BJ (cell line): ENCODE data around the gene HCN3. TPM values are rescaled to one million over a fixed set of nuclear protein-coding genes. Genes with fewer than 3 reads are reported as not detected.

ENCODE experiments used
- CTCF ChIA-PET: fragments of 350-600 bp; formaldehyde crosslinking; extraction: SDS; loops from one replicate; lab custom pipeline; 2021; ENCODE audit warnings: antibody characterized with exemption, inconsistent platforms; lab: Yijun Ruan, JAX
- POLR2A ChIA-PET: fragments of 300-600 bp; sonication (Branson Sonifier 250); formaldehyde crosslinking; extraction: SDS; loops from one replicate; lab custom pipeline; 2021; ENCODE audit warnings: antibody characterized with exemption; lab: Charles Lee
- DNase-seq: peaks from one replicate; pipeline ENCODE4 v3.0.0-alpha.2; 2011; ENCODE audit warnings: low read depth
- H3K27me3 ChIP-seq: 2 replicates; pipeline ENCODE4 v1.6.0; 2011; ENCODE audit warnings: low read length; ENCODE audit not compliant: control insufficient read depth, insufficient read depth
- H3K36me3 ChIP-seq: 2 replicates; pipeline ENCODE4 v1.5.1; 2011; ENCODE audit warnings: low read length; ENCODE audit not compliant: control insufficient read depth, insufficient read depth
- H3K4me3 ChIP-seq: 2 replicates; pipeline ENCODE4 v1.5.1; 2011; ENCODE audit warnings: low read depth, mild to moderate bottlenecking, control low read depth, low read length
- polyA plus RNA-seq: library from polyadenylated mRNA; depleted of rRNA; stranded (reverse); fragments of >200 nt; gene quantifications from 2 replicates; pipeline ENCODE4 v1.2.3, GENCODE V29; 2011
- TF ChIP-seq, protein P1 (sequence below): IDR thresholded peaks from 2 replicates; pipeline ENCODE4 v1.5.1; 2011; ENCODE audit warnings: low read depth, mild to moderate bottlenecking, control low read depth, inconsistent platforms, low read length, moderate library complexity; ENCODE audit not compliant: insufficient read depth

Gene HCN3
- polyA plus RNA-seq, 1 experiment = 4.0 TPM

DNA sequence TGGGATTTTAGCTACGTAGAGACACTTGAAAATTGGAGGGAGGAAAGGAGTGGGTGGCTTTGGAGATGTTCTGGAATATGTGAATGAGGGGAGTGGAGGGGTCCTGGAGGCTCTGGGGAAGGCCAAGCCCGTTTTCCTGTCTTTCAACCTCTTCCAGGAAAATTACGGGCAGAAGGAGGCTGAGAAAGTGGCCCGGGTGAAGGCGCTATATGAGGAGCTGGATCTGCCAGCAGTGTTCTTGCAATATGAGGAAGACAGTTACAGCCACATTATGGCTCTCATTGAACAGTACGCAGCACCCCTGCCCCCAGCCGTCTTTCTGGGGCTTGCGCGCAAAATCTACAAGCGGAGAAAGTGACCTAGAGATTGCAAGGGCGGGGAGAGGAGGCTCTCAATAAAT, 43.0 kb downstream of the HCN3 start:
- CTCF ChIA-PET = interaction anchor here (0.7 to 1.0 kb wide), 2 partner anchors 69 to 283 kb away, joined by 3 read pairs; no protein-coding TSS in a partner anchor
- POLR2A ChIA-PET = no interaction called here
- no peaks in the 10 kb centered on the region for H3K27me3 ChIP-seq
- DNase-seq = no peak
- peak overlapping the region; percentile 59 for H3K4me3 ChIP-seq
- TF ChIP-seq, protein P1, sequence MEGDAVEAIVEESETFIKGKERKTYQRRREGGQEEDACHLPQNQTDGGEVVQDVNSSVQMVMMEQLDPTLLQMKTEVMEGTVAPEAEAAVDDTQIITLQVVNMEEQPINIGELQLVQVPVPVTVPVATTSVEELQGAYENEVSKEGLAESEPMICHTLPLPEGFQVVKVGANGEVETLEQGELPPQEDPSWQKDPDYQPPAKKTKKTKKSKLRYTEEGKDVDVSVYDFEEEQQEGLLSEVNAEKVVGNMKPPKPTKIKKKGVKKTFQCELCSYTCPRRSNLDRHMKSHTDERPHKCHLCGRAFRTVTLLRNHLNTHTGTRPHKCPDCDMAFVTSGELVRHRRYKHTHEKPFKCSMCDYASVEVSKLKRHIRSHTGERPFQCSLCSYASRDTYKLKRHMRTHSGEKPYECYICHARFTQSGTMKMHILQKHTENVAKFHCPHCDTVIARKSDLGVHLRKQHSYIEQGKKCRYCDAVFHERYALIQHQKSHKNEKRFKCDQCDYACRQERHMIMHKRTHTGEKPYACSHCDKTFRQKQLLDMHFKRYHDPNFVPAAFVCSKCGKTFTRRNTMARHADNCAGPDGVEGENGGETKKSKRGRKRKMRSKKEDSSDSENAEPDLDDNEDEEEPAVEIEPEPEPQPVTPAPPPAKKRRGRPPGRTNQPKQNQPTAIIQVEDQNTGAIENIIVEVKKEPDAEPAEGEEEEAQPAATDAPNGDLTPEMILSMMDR = no peak
- 0 out of 2 replicates have a peak, but pooled peaks cover 1% of the 10 kb centered on the region for H3K36me3 ChIP-seq

DNA sequence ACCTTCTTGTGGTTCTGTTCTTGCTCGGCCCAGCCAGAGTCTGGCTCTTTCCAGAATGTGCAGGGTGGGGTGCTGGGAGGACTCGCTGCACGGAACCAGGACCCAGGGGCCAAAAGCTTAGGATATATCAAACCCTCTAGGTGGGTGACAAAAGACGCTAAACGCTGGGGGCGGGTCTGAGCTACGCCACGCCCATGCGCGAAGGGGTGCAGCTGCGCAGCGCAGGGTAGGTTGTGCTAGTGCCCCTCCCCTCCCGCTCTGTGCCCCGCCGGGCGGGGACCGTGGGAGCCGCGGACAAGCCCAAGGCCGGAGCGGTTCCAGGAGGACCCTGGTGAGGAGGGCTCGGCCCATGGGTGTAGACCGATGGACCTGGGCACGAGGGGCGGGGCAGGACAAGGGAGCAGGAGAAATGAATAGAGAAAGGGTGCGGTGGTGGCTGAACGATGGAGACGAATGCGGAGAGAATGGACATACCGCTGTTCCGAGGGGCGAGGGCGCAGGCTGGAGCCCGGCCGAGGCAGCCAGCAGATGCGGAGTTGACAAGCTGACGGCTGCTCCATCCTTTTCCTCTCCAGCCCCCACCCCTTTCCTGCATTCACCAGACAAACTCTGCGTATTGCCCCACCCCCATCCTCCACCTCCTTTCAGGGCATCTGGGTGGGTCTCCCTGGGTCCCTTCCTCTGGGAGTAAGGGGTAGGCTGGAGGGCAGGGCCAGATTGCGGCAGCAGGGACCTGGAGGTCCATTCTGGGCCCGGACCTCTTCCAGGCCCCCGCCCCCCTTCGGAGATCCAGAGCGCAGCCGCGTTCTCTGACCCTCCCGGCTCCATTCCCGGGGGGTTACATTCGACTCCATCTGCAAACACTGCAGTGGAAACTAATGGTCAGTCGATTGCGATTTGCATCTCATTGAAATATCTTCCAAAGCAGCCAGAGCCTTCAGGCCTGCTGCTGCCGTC, 43.7 kb downstream of the HCN3 start, which contains the start of gene RUSC1:
TSS of gene RUSC1 (plus strand) at position 234 of the 957 bp plus-strand sequence. CDS start 880 bp downstream, outside the sequence.
- Histone ChIP-seq H3K4me3 (peak within 1 kb of the TSS; percentile 59), H3K27me3 (no peaks in the 10 kb centered on the region), H3K36me3 (0 out of 2 replicates have a peak, but pooled peaks cover 1% of the 10 kb centered on the region)
- no peak for DNase-seq
- POLR2A ChIA-PET = no interaction called here
- CTCF ChIA-PET = interaction anchor here (0.7 to 4.3 kb wide), 7 partner anchors 28 to 282 kb away, joined by 3 to 54 read pairs (median 4); partner anchors contain the start of gene ENTREP3
- TF ChIP-seq, protein P1 = no peak

DNA sequence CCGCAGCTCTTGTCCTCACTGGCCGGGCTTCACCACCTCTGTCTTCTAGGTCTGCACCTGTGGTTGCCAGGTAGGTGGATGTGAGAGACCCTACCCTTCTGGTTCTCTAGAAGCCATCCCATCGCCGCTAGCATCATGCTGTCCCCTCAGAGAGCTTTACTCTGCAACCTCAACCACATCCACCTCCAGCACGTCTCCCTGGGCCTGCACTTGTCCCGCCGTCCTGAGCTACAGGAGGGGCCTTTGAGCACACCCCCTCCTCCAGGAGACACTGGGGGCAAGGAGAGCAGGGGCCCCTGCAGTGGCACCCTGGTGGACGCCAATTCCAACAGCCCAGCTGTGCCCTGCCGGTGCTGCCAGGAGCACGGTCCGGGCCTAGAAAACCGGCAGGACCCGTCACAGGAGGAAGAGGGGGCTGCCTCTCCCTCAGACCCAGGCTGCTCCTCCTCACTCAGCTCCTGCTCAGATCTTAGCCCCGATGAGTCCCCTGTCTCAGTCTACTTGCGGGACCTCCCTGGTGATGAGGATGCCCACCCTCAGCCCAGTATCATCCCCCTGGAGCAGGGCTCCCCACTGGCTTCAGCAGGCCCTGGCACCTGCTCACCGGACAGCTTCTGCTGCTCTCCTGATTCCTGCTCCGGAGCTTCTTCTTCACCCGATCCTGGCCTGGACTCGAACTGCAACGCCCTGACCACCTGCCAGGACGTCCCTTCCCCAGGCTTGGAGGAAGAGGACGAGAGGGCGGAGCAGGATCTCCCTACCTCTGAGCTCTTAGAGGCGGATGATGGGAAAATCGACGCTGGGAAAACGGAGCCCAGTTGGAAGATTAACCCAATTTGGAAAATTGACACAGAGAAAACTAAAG, 44.6 kb downstream of the HCN3 start:
- Histone ChIP-seq H3K27me3 (no peaks in the 10 kb centered on the region), H3K4me3 (peak overlapping the region; percentile 66), H3K36me3 (no peaks in the 10 kb centered on the region)
- ChIA-PET POLR2A (interaction anchor here (0.6 kb wide), 1 partner anchor 762 kb away, joined by 3 read pairs; no protein-coding TSS in a partner anchor), CTCF (interaction anchor here (0.6 to 4.3 kb wide), 14 partner anchors 9 to 1168 kb away, joined by 3 to 54 read pairs (median 3); partner anchors contain the start of genes CLK2, ENTREP3 and MTX1)
- TF ChIP-seq, protein P1 = no peak
- no peak for DNase-seq

DNA sequence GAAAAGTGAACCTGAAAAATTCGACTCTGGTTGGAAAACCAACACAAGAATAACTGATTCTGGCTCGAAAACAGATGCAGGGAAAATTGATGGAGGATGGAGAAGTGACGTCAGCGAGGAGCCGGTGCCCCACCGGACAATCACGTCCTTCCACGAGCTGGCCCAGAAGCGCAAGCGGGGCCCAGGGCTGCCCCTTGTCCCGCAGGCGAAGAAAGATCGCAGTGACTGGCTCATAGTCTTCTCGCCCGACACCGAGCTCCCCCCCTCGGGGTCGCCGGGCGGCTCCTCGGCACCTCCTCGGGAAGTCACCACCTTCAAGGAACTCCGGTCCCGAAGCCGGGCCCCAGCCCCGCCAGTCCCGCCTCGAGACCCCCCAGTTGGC, 45.3 kb downstream of the HCN3 start:
- TF ChIP-seq, protein P1 = no peak
- Histone ChIP-seq H3K36me3 (0 out of 2 replicates have a peak, but pooled peaks cover under 1% of the 10 kb centered on the region), H3K27me3 (no peaks in the 10 kb centered on the region), H3K4me3 (peak overlapping the region; percentile 66)
- POLR2A ChIA-PET = interaction anchor here (0.6 kb wide), 1 partner anchor 762 kb away, joined by 3 read pairs; no protein-coding TSS in a partner anchor
- DNase-seq = no peak
- CTCF ChIA-PET = interaction anchor here (0.6 to 4.3 kb wide), 12 partner anchors 10 to 1168 kb away, joined by 3 to 54 read pairs (median 3); partner anchors contain the start of genes CLK2, ENTREP3 and MTX1
